Measurements from ENCODE around the gene UBTF. TPM values are rescaled to one million over a fixed set of nuclear protein-coding genes. Genes with fewer than 3 reads are reported as not detected.

Gene UBTF
- total and polyA plus RNA-seq, 2 of the 4 experiments (the other 2 are of a cell fraction) = 29.7 to 42.1 TPM

GRCh38 chr17:44170135-44170498, 49.4 kb downstream of the UBTF start:
- peaks cover 11% of the 10 kb centered on the region for H3K4me1 ChIP-seq (ENCODE audit: control insufficient read depth, insufficient read depth, low read length)
- in situ Hi-C loops (cut with MboI; ENCODE audit: low sequenced_read_pairs) = no loop called here
- H4K5ac ChIP-seq (ENCODE audit: low read depth, low read length) = 0 out of 2 replicates have a peak overlapping the region, but pooled peaks have one; percentile 80
- H3K27me3 ChIP-seq (ENCODE audit: control insufficient read depth, insufficient read depth, low read length) = no peaks in the 10 kb centered on the region
- DNase-seq (no peak), ATAC-seq (ENCODE audit: low read depth) (no peak)
- peak overlapping the region; percentile 87 for H2AFZ ChIP-seq (replicated peaks; ENCODE audit: low read length, poor library complexity)
- no peak for TF ChIP-seq FOS (IDR thresholded peaks at IDR 0.05; ENCODE audit: low read depth, low read length)
- no peak for TF ChIP-seq NFE2L2 (IDR thresholded peaks at IDR 0.05; ENCODE audit: low read depth, low read length)
- no peak for TF ChIP-seq CHD1 (IDR thresholded peaks at IDR 0.05; ENCODE audit: low read depth, low read length)
- no peak for TF ChIP-seq RAD21 (IDR thresholded peaks at IDR 0.05; ENCODE audit: low read length)
- no peak for TF ChIP-seq BHLHE40 (IDR thresholded peaks at IDR 0.05; ENCODE audit: low read depth, low read length)
- TF ChIP-seq POLR2A (IDR thresholded peaks at IDR 0.05; ENCODE audit: low read depth, low read length) = no peak
- TF ChIP-seq CTCF (conservative IDR thresholded peaks at IDR 0.05; ENCODE audit: low read depth, low read length) = no peak
- H3K14ac ChIP-seq (replicated peaks; ENCODE audit: low read depth, low read length) = peak overlapping the region; percentile 83; the same call in 1 of the 2 replicates
- peak overlapping the region; percentile 1 for H2BK5ac ChIP-seq (ENCODE audit: low read depth, low read length, poor library complexity, severe bottlenecking)
- no peak overlapping the region for H4K91ac ChIP-seq (ENCODE audit: insufficient read depth, low read depth, low read length)
- peak overlapping the region; percentile 92 for H2AK9ac ChIP-seq (replicated peaks; ENCODE audit: low read depth, low read length, poor library complexity)
- H2AK5ac ChIP-seq (ENCODE audit: low read depth, low read length) = peak overlapping the region; percentile 97
- no peaks in the 10 kb centered on the region for H3K9me3 ChIP-seq (ENCODE audit: control insufficient read depth, insufficient read depth, low read length)
- BruUV-seq (replicated peaks) = no TSS peak
- peaks cover 3% of the 10 kb centered on the region for H3K9me1 ChIP-seq (ENCODE audit: insufficient read depth, low read length)
- peak overlapping the region; percentile 86 for H2BK20ac ChIP-seq (ENCODE audit: low read depth, low read length)
- intact Hi-C loops (cut with micrococcal nuclease) = no loop called here
- POLR2A ChIA-PET (ENCODE audit: unreplicated experiment) = no interaction called here
- peak overlapping the region; percentile 12; the same call in 1 of the 2 replicates for H3K18ac ChIP-seq (ENCODE audit: low read depth, low read length)
- peak overlapping the region; percentile 80 for H3K4ac ChIP-seq (ENCODE audit: low read depth, low read length)
- peak overlapping the region; percentile 84; the same call in 1 of the 2 replicates for H3K23ac ChIP-seq (ENCODE audit: low read depth, low read length)
- H2BK120ac ChIP-seq (ENCODE audit: low read depth, low read length) = peak overlapping the region; percentile 79; the same call in 1 of the 2 replicates
- no peak overlapping the region for H3K4me3 ChIP-seq (ENCODE audit: insufficient read depth, low read depth, low read length)
- H4K8ac ChIP-seq (ENCODE audit: low read depth in 2 of 2, low read length in 2 of 2) = peak overlapping the region in 1 of 2 experiments; percentile 89; a peak in 1 of 4 replicates
- H3K9ac ChIP-seq (ENCODE audit: low read depth, low read length) = no peak overlapping the region; the same call in 1 of the 2 replicates
- CTCF ChIA-PET = no interaction called here
- dilution Hi-C loops (cut with HindIII; ENCODE audit: low sequenced_read_pairs, unreplicated experiment) = no loop called here
- peak overlapping the region; percentile 90; the same call in 1 of the 3 replicates for H2BK15ac ChIP-seq (ENCODE audit: low read depth, low read length)
- H3K56ac ChIP-seq (ENCODE audit: extremely low read depth, insufficient read depth, low read length) = no peak overlapping the region
- no peak overlapping the region for H3K27ac ChIP-seq (ENCODE audit: insufficient read depth, low read length)
- no CpG with 5 or more reads among the region's 5 CpGs for WGBS, 2 experiments (ENCODE audit: extremely low coverage in 2 of 2, insufficient read length in 1 of 2)
- peak overlapping the region; percentile 74 for H3K4me2 ChIP-seq (ENCODE audit: low read depth, low read length)
- H4K20me1 ChIP-seq (ENCODE audit: insufficient read depth, low read length) = no peaks in the 10 kb centered on the region
- peaks cover 0 to 5% of the 10 kb centered on the region in 2 experiments; a peak in 1 of 4 replicates for H3K79me1 ChIP-seq (ENCODE audit: low read depth in 1 of 2, low read length in 2 of 2)
- peaks cover 1% of the 10 kb centered on the region; the same call in 1 of the 2 replicates for H3K36me3 ChIP-seq (ENCODE audit: control insufficient read depth, insufficient read depth, low read length)

Measured in IMR-90 (cell line).